ENCODE results near the gene SDCBP2.

Gene SDCBP2

DNA sequence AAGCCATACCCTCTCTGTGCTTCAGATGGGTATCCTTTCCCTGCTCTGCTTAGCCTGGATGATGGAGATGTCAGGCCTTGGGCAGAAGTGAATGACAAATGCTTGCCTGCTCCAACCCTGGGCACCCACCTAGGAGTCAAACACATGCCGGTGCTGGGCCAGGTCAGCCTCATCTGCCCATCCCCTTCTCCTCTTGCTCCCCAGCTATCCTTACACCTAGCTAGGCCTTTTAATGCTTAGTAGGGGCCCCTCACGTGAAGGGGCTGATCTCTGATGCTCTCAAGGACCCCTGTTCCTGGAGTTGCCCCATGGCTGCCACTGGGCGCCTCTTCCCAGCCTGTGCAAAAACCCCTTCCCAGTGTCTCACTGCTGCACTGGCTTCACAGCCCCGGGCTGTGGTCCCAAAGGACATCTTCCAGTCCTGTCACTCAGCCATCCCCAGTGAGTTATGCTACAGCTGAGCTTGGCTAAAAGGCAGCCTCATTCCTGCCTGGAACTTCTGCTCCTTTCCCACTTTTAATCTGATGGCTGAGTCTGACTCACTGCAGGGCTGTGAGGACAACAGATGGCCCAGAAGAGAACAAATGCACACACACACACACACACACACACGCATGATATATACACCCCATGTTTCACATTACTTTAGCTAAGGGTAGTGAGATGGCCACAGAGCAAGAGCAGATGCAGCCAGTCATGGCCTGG lies 12.8 kb upstream of the SDCBP2 start:
- TF ChIP-seq POLR2AphosphoS5 (IDR thresholded peaks at IDR 0.05; ENCODE audit: low read depth, low read length), result no peak
- no peak for TF ChIP-seq REST (IDR thresholded peaks at IDR 0.05; ENCODE audit: insufficient read depth in 1 of 2, low read depth in 2 of 2, low read length in 2 of 2)
- TF ChIP-seq FOXP2 (optimal IDR thresholded peaks at IDR 0.05; ENCODE audit: borderline replicate concordance, extremely low read depth, extremely low read length, insufficient read depth), result no peak
- no peak for TF ChIP-seq SIN3A (IDR thresholded peaks at IDR 0.05; ENCODE audit: borderline replicate concordance, insufficient read depth, low read length)
- TF ChIP-seq TAF1 (IDR thresholded peaks at IDR 0.05; ENCODE audit: borderline replicate concordance, insufficient read depth, low read length), result no peak

- no peak for TF ChIP-seq POLR2AphosphoS5 (IDR thresholded peaks at IDR 0.05; ENCODE audit: low read depth, low read length)
- TF ChIP-seq SIN3A (IDR thresholded peaks at IDR 0.05; ENCODE audit: borderline replicate concordance, insufficient read depth, low read length), result no peak
- no peak for TF ChIP-seq FOXP2 (optimal IDR thresholded peaks at IDR 0.05; ENCODE audit: borderline replicate concordance, extremely low read depth, extremely low read length, insufficient read depth)
- TF ChIP-seq REST (IDR thresholded peaks at IDR 0.05; ENCODE audit: insufficient read depth in 1 of 2, low read depth in 2 of 2, low read length in 2 of 2), result no peak
- TF ChIP-seq TAF1 (IDR thresholded peaks at IDR 0.05; ENCODE audit: borderline replicate concordance, insufficient read depth, low read length), result no peak
Observed at GRCh38 chr20:1338801-1339200, 9.9 kb upstream of the SDCBP2 start.

DNA sequence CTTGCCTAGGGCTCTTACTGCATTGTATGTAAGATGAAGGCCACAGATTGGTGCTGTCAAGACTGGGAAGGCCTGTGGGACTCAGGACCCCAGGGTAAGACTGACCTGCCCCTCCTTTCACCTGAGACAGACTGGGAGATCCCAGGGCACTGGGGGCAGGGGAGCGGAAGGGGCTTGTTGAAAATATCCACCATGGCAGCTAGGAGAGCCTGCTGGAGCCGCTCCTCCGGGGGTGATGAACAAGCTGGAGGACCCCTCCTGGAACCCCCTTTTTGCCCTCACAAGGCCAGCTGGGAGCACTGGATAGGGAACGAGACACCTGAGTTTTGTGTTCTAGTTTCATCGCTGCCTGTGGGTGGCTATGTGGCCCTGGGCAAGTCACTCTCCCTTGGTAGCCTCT lies 9.2 kb upstream of the SDCBP2 start:
- TF ChIP-seq POLR2AphosphoS5 (IDR thresholded peaks at IDR 0.05; ENCODE audit: low read depth, low read length), result no peak
- TF ChIP-seq FOXP2 (optimal IDR thresholded peaks at IDR 0.05; ENCODE audit: borderline replicate concordance, extremely low read depth, extremely low read length, insufficient read depth), result no peak
- no peak for TF ChIP-seq TAF1 (IDR thresholded peaks at IDR 0.05; ENCODE audit: borderline replicate concordance, insufficient read depth, low read length)
- no peak for TF ChIP-seq REST (IDR thresholded peaks at IDR 0.05; ENCODE audit: insufficient read depth in 1 of 2, low read depth in 2 of 2, low read length in 2 of 2)
- TF ChIP-seq SIN3A (IDR thresholded peaks at IDR 0.05; ENCODE audit: borderline replicate concordance, insufficient read depth, low read length), result no peak

DNA sequence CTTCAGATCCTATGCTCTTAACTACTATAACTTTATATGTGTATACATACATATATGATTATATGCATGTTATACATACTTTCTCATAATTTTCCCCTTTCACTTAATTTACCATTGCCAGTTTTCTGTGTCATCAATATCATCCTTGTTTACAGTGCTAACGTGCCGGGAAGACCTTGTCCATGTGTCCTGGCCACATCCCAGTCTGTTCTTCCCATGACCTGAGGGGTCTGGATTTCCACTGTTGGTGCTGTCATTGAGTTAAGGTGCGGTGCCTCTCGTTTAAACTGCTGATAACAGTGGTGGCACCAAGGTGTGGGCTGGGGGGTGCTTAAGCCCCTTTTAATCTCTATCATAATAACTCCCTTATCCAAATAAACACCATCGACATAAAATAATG lies 8.5 kb upstream of the SDCBP2 start:
- TF ChIP-seq SIN3A (IDR thresholded peaks at IDR 0.05; ENCODE audit: borderline replicate concordance, insufficient read depth, low read length), result no peak
- no peak for TF ChIP-seq TAF1 (IDR thresholded peaks at IDR 0.05; ENCODE audit: borderline replicate concordance, insufficient read depth, low read length)
- TF ChIP-seq FOXP2 (optimal IDR thresholded peaks at IDR 0.05; ENCODE audit: borderline replicate concordance, extremely low read depth, extremely low read length, insufficient read depth), result no peak
- no peak for TF ChIP-seq POLR2AphosphoS5 (IDR thresholded peaks at IDR 0.05; ENCODE audit: low read depth, low read length)
- no peak for TF ChIP-seq REST (IDR thresholded peaks at IDR 0.05; ENCODE audit: insufficient read depth in 1 of 2, low read depth in 2 of 2, low read length in 2 of 2)
